DMS53 (cell line): ENCODE results near the gene DAB2.
"Not testable (repeated sequence)": the region's sequence is repeated elsewhere in the genome, so short reads cannot be mapped to it uniquely, and the experiment has no call there.

ENCODE experiments used
- DNase-seq: peaks from one replicate; lab custom pipeline; 2025; lab: John Stamatoyannopoulos, UW

The DAB2 gene

GRCh38 chr5:39340506-39340905, 84.3 kb downstream of the DAB2 start:
- DNase-seq = no peak

- DNase-seq = no peak
Measured at GRCh38 chr5:39337252-39337915, 87.4 kb downstream of the DAB2 start.

- not testable (repeated sequence) for DNase-seq
Measured at GRCh38 chr5:39334296-39334695, 90.5 kb downstream of the DAB2 start.

- DNase-seq = no peak
Measured at GRCh38 chr5:39333104-39333503, 91.7 kb downstream of the DAB2 start.

- DNase-seq = no peak
Measured at GRCh38 chr5:39331861-39332381, 92.9 kb downstream of the DAB2 start.

- no peak for DNase-seq
Measured at GRCh38 chr5:39328731-39329130, 96.0 kb downstream of the DAB2 start.

- DNase-seq = no peak
Measured at GRCh38 chr5:39323542-39323941, 101.2 kb downstream of the DAB2 start.
